HG03558 (cell line): ENCODE measurements around the gene HPCA.

Experiments used
- ATAC-seq: cut with Tn5 transposase; IDR thresholded peaks from one replicate; pipeline ENCODE4 v1.9.1; 2021; ENCODE audit warnings: moderate number of reproducible peaks; ENCODE audit not compliant: unreplicated experiment; ENCODE audit errors: extremely low read depth

HPCA gene

GRCh38 chr1:32870615-32871363 lies 15.5 kb upstream of the HPCA start, which contains the start of gene FNDC5:
FNDC5 (minus strand) TSS chr1:32870912.
- ATAC-seq, result no peak

GRCh38 chr1:32871364-32872191 lies 14.7 kb upstream of the HPCA start:
- no peak for ATAC-seq

- no peak for ATAC-seq
Observed at GRCh38 chr1:32872192-32872460, 14.2 kb upstream of the HPCA start.

- no peak for ATAC-seq
Observed at GRCh38 chr1:32873484-32873883, 12.8 kb upstream of the HPCA start.

GRCh38 chr1:32874860-32875752 lies 11.2 kb upstream of the HPCA start:
- no peak for ATAC-seq

- no peak for ATAC-seq
Observed at GRCh38 chr1:32876341-32877210, 9.7 kb upstream of the HPCA start.

GRCh38 chr1:32877211-32878110 lies 8.8 kb upstream of the HPCA start:
- ATAC-seq, result no peak

- no peak for ATAC-seq
Observed at GRCh38 chr1:32878183-32878582, 8.1 kb upstream of the HPCA start.

- ATAC-seq, result no peak
Observed at GRCh38 chr1:32878637-32879041, 7.7 kb upstream of the HPCA start.

- ATAC-seq, result no peak
Observed at GRCh38 chr1:32881291-32881690, 5.0 kb upstream of the HPCA start.

- no peak for ATAC-seq
Observed at GRCh38 chr1:32881871-32882850, 4.1 kb upstream of the HPCA start.

- no peak for ATAC-seq
Observed at GRCh38 chr1:32883338-32884031, 2.8 kb upstream of the HPCA start.

GRCh38 chr1:32884032-32884372 lies 2.3 kb upstream of the HPCA start:
- no peak for ATAC-seq

- no peak for ATAC-seq
Observed at GRCh38 chr1:32884726-32885125, 1.6 kb upstream of the HPCA start.

GRCh38 chr1:32885676-32886003 lies 651 bp upstream of the HPCA start:
- ATAC-seq, result no peak

- ATAC-seq, result no peak
Observed at GRCh38 chr1:32886828-32887414, 630 bp downstream of the HPCA start.

- no peak for ATAC-seq
Observed at GRCh38 chr1:32887623-32888022, 1.3 kb downstream of the HPCA start.
